ENCODE measurements around the gene KCTD16. TPM values are rescaled to one million over a fixed set of nuclear protein-coding genes. Genes with fewer than 3 reads are reported as not detected.

KCTD16 gene
- total RNA-seq, 4 donors from 2014 or later: under 0.01 to 0.19 (median 0.17) TPM; not detected in 1

- no peak for TF ChIP-seq CTCF (IDR thresholded peaks at IDR 0.05; ENCODE audit: low read depth)
These were observed 28.4 kb upstream of the KCTD16 start for GRCh38 chr5:144142139-144142823.

- TF ChIP-seq CTCF (IDR thresholded peaks at IDR 0.05; ENCODE audit: low read depth): no peak
These were observed 27.9 kb upstream of the KCTD16 start for GRCh38 chr5:144142824-144143162.

GRCh38 chr5:144143625-144144024, 27.0 kb upstream of the KCTD16 start:
- no peak for TF ChIP-seq CTCF (IDR thresholded peaks at IDR 0.05; ENCODE audit: low read depth)

- TF ChIP-seq CTCF (IDR thresholded peaks at IDR 0.05; ENCODE audit: low read depth): no peak
These were observed 25.5 kb upstream of the KCTD16 start for GRCh38 chr5:144144956-144145751.

- TF ChIP-seq CTCF (IDR thresholded peaks at IDR 0.05; ENCODE audit: low read depth): no peak
These were observed 19.6 kb upstream of the KCTD16 start for GRCh38 chr5:144151026-144151425.

- TF ChIP-seq CTCF (IDR thresholded peaks at IDR 0.05; ENCODE audit: low read depth): no peak
These were observed 13.9 kb upstream of the KCTD16 start for GRCh38 chr5:144156767-144157171.

GRCh38 chr5:144162686-144163085, 8.0 kb upstream of the KCTD16 start:
- TF ChIP-seq CTCF (IDR thresholded peaks at IDR 0.05; ENCODE audit: low read depth): no peak

Data from subcutaneous adipose tissue (tissue), 4 donors.